ENCODE measurements around the gene RNF149.
"Not testable (repeated sequence)": the region's sequence is repeated elsewhere in the genome, so short reads cannot be mapped to it uniquely, and the experiment has no call there.

- TF ChIP-seq POLR2AphosphoS5 (IDR thresholded peaks at IDR 0.05; ENCODE audit: low read depth); CTCF (IDR thresholded peaks at IDR 0.05; ENCODE audit: insufficient read depth, low read length); REST (IDR thresholded peaks at IDR 0.05; ENCODE audit: insufficient replicate concordance, low read depth); SPI1 (IDR thresholded peaks at IDR 0.05; ENCODE audit: borderline replicate concordance, low read depth): not testable (repeated sequence)
These were observed 59.7 kb downstream of the RNF149 start for GRCh38 chr2:101248756-101249155.
